Measurements from ENCODE around the gene NFILZ. TPM values are rescaled to one million over a fixed set of nuclear protein-coding genes. Genes with fewer than 3 reads are reported as not detected.

The NFILZ gene
- polyA plus RNA-seq, 1 donor (not counting 4 experiments of a cell fraction or from before 2014, with no cell fraction given): not detected

GRCh38 chr19:8638078-8638619 lies 7.7 kb downstream of the NFILZ start:
- DNase-seq (ENCODE audit: low read depth, low spot score): no peak
- Histone ChIP-seq H3K4me1 (ENCODE audit: control insufficient read depth, extremely low read depth, insufficient read depth, low read length) (no peaks in the 10 kb centered on the region), H3K79me2 (ENCODE audit: control insufficient read depth, insufficient read depth, low read length) (no peaks in the 10 kb centered on the region), H3K9ac (ENCODE audit: control insufficient read depth, extremely low read depth, insufficient read depth, low read length) (no peak overlapping the region), H3K4me3 (ENCODE audit: control insufficient read depth in 2 of 3, extremely low read depth in 1 of 3, insufficient read depth in 2 of 3, low read depth in 1 of 3, low read length in 3 of 3) (no peak overlapping the region), H3K27ac (ENCODE audit: control insufficient read depth, insufficient read depth, low read length) (no peak overlapping the region), H2AFZ (ENCODE audit: control insufficient read depth, low read length) (no peak overlapping the region), H3K36me3 (ENCODE audit: control insufficient read depth in 2 of 2, extremely low read depth in 1 of 2, insufficient read depth in 2 of 2, low read length in 2 of 2) (no peaks in the 10 kb centered on the region), H3K9me1 (ENCODE audit: control insufficient read depth, extremely low read depth, insufficient read depth, low read length) (no peaks in the 10 kb centered on the region), H3K4me2 (ENCODE audit: control insufficient read depth, extremely low read depth, insufficient read depth, low read depth, low read length) (no peak overlapping the region), H4K20me1 (ENCODE audit: control insufficient read depth, extremely low read depth, insufficient read depth, low read length) (no peaks in the 10 kb centered on the region), H3K9me3 (ENCODE audit: control insufficient read depth, low read depth, low read length) (peaks cover 6% of the 10 kb centered on the region), H3K27me3 (ENCODE audit: control insufficient read depth, extremely low read depth, insufficient read depth, low read length) (no peaks in the 10 kb centered on the region)
- no peak for FAIRE-seq
- dilution Hi-C loops (cut with MboI; ENCODE audit: extremely low pct_ligation_motif_present, low sequenced_read_pairs): no loop called here
- TF ChIP-seq CTCF (optimal IDR thresholded peaks at IDR 0.05 in 1 of 3, IDR thresholded peaks at IDR 0.05 in 1 of 3, conservative IDR thresholded peaks at IDR 0.05 in 1 of 3; ENCODE audit: extremely low read depth in 1 of 3, insufficient read depth in 2 of 3, low read length in 3 of 3): no peak
- TF ChIP-seq EZH2 (IDR thresholded peaks at IDR 0.05; ENCODE audit: low read length): no peak

GRCh38 chr19:8639821-8640401 lies 9.5 kb downstream of the NFILZ start:
- Histone ChIP-seq H3K4me3 (ENCODE audit: control insufficient read depth in 2 of 3, extremely low read depth in 1 of 3, insufficient read depth in 2 of 3, low read depth in 1 of 3, low read length in 3 of 3) (no peak overlapping the region), H2AFZ (ENCODE audit: control insufficient read depth, low read length) (no peak overlapping the region), H3K36me3 (ENCODE audit: control insufficient read depth in 2 of 2, extremely low read depth in 1 of 2, insufficient read depth in 2 of 2, low read length in 2 of 2) (no peaks in the 10 kb centered on the region), H3K4me1 (ENCODE audit: control insufficient read depth, extremely low read depth, insufficient read depth, low read length) (no peaks in the 10 kb centered on the region), H3K9ac (ENCODE audit: control insufficient read depth, extremely low read depth, insufficient read depth, low read length) (no peak overlapping the region), H3K79me2 (ENCODE audit: control insufficient read depth, insufficient read depth, low read length) (no peaks in the 10 kb centered on the region), H3K27ac (ENCODE audit: control insufficient read depth, insufficient read depth, low read length) (no peak overlapping the region), H3K9me3 (ENCODE audit: control insufficient read depth, low read depth, low read length) (peaks cover 6% of the 10 kb centered on the region), H4K20me1 (ENCODE audit: control insufficient read depth, extremely low read depth, insufficient read depth, low read length) (no peaks in the 10 kb centered on the region), H3K27me3 (ENCODE audit: control insufficient read depth, extremely low read depth, insufficient read depth, low read length) (no peaks in the 10 kb centered on the region), H3K4me2 (ENCODE audit: control insufficient read depth, extremely low read depth, insufficient read depth, low read depth, low read length) (no peak overlapping the region), H3K9me1 (ENCODE audit: control insufficient read depth, extremely low read depth, insufficient read depth, low read length) (no peaks in the 10 kb centered on the region)
- no peak for DNase-seq (ENCODE audit: low read depth, low spot score)
- TF ChIP-seq EZH2 (IDR thresholded peaks at IDR 0.05; ENCODE audit: low read length) (no peak), CTCF (optimal IDR thresholded peaks at IDR 0.05 in 1 of 3, IDR thresholded peaks at IDR 0.05 in 1 of 3, conservative IDR thresholded peaks at IDR 0.05 in 1 of 3; ENCODE audit: extremely low read depth in 1 of 3, insufficient read depth in 2 of 3, low read length in 3 of 3) (no peak)
- no peak for FAIRE-seq
- dilution Hi-C loops (cut with MboI; ENCODE audit: extremely low pct_ligation_motif_present, low sequenced_read_pairs): no loop called here
